ENCODE data around the gene HOXC5. TPM values are rescaled to one million over a fixed set of nuclear protein-coding genes. Genes with fewer than 3 reads are reported as not detected.

HOXC5 gene
- polyA plus RNA-seq, 2 of the 4 experiments (the other 2 are of a cell fraction): 0.41 to 0.98 TPM

DNA sequence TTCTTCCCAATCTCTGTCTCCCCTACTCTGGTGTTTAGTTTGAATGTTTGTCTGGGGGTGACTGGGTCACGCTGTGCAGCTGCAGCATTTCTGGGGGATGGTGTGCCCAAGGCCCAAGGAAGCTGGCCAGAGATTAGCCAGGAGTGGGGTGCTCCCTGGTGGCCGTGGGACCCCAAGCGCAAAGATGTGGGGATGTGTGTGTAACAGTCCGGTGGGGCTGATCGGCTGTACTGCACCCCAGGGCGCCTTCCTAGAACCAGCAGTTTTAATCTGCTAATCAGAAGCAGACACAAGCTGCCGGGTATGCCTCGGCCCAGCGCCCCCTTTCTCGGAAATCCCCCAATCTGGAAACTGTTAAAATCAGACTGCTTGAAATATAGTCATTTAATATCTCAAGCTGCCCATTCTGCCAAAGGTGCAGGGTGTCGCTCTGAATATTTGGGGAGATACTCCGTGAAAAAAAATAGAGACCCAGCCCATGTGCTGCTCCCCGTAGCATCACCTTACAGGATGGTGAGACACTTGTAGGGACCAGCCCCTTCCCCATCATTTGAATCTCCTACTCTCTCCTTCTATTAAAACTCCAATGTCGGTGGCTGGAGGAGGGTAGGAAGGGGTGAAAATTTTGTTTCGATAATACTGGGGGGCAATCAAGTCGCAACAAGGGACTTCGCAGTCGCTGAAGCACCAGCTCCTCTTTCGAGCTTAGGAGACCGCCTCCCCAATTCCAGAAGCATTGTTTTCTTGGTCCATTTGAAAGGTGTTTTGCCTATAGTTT, 28.6 kb upstream of the HOXC5 start:
- no peak overlapping the region for H3K4me3 ChIP-seq
- FAIRE-seq (no peak), ATAC-seq (no peak), DNase-seq (ENCODE audit: low read depth in 1 of 2, low spot score in 1 of 2) (no peak)
- peaks cover 9% of the 10 kb centered on the region for H3K4me1 ChIP-seq
- WGBS (ENCODE audit: missing lambda C conversion rate): 75% methylated on average over 20 of the region's 20 CpGs
- TF ChIP-seq SMC3 (IDR thresholded peaks at IDR 0.05) (peak; percentile 35; the same call in 2 of the 3 replicates), MYC (IDR thresholded peaks at IDR 0.05; ENCODE audit: borderline replicate concordance, low read length) (no peak), CHD2 (IDR thresholded peaks at IDR 0.05; ENCODE audit: low read length, partially characterized antibody) (no peak), KDM1A (IDR thresholded peaks at IDR 0.05; ENCODE audit: low read depth) (no peak), RAD21 (conservative IDR thresholded peaks at IDR 0.05 in 1 of 2, IDR thresholded peaks at IDR 0.05 in 1 of 2) (peak; percentile 38 to 53; a peak in 4 of 5 replicates), HOXB5 (CRISPR knock-in tag; IDR thresholded peaks at IDR 0.05) (no peak), MAFK (IDR thresholded peaks at IDR 0.05; ENCODE audit: partially characterized antibody) (no peak), ZC3H11A (IDR thresholded peaks at IDR 0.05) (no peak)
- TF ChIP-seq, protein P1, sequence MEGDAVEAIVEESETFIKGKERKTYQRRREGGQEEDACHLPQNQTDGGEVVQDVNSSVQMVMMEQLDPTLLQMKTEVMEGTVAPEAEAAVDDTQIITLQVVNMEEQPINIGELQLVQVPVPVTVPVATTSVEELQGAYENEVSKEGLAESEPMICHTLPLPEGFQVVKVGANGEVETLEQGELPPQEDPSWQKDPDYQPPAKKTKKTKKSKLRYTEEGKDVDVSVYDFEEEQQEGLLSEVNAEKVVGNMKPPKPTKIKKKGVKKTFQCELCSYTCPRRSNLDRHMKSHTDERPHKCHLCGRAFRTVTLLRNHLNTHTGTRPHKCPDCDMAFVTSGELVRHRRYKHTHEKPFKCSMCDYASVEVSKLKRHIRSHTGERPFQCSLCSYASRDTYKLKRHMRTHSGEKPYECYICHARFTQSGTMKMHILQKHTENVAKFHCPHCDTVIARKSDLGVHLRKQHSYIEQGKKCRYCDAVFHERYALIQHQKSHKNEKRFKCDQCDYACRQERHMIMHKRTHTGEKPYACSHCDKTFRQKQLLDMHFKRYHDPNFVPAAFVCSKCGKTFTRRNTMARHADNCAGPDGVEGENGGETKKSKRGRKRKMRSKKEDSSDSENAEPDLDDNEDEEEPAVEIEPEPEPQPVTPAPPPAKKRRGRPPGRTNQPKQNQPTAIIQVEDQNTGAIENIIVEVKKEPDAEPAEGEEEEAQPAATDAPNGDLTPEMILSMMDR (IDR thresholded peaks at IDR 0.05): 0 out of 3 replicates have a peak, but pooled peaks have one; percentile 7
- POLR2A ChIA-PET: no interaction called here
- no peaks in the 10 kb centered on the region for H3K9me3 ChIP-seq
- CTCF ChIA-PET: interaction anchor here (0.6 to 28.7 kb wide), 11 partner anchors 9 to 245 kb away, joined by 3 to 1074 read pairs (median 45); partner anchors contain the start of genes HOXC10, HOXC5, HOXC6 and SMUG1
- no peak overlapping the region for H3K4me2 ChIP-seq
- H3K27ac ChIP-seq: no peak overlapping the region

DNA sequence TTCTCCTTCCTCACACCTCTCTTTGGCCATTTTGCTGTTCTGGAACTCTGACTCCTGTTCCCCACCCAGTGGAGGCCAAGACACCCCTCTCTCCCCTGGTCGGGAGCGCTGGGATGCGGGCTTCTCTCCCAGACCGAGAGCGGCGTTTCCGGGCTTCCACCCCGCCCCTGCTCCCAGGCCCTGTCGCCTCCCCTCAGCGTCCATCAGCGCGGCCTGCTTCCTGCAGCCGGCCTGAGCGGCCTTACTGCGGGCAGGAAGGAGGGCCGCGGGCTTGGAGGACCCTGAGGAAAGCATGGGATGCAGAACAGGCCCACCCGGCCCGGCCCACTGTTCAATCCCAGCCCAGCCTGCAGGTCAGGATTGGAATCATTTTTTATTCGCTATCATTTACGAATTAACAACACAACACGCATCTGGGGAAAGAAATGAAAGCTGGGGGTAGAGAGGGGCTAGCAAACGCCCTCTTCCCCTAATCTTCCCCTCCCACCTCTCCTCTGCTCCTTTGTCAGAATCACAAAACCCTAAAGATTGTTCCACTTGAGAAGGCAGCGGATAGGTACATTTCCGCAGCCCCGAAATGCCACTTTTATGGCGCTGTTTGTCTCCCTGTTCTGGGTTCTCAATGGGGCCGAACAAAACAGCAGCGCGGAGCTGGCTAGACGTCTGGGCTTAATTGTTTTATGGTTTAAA, 27.9 kb upstream of the HOXC5 start:
- CTCF ChIA-PET: interaction anchor here (0.6 to 28.7 kb wide), 18 partner anchors 10 to 339 kb away, joined by 3 to 1074 read pairs (median 6); partner anchors contain the start of genes HOXC10, HOXC4, HOXC5 and HOXC6
- Histone ChIP-seq H3K4me2 (no peak overlapping the region), H3K27ac (no peak overlapping the region), H3K4me1 (peaks cover 15% of the 10 kb centered on the region), H3K9me3 (no peaks in the 10 kb centered on the region), H3K4me3 (no peak overlapping the region)
- 86% methylated on average over 29 of the region's 31 CpGs for WGBS (ENCODE audit: missing lambda C conversion rate)
- no peak for ATAC-seq
- POLR2A ChIA-PET: interaction anchor here (0.7 kb wide), 1 partner anchor 12 kb away, joined by 4 read pairs; no protein-coding TSS in a partner anchor
- TF ChIP-seq NPAS2 (CRISPR knock-in tag; IDR thresholded peaks at IDR 0.05; ENCODE audit: borderline replicate concordance): no peak
- TF ChIP-seq, protein P2, sequence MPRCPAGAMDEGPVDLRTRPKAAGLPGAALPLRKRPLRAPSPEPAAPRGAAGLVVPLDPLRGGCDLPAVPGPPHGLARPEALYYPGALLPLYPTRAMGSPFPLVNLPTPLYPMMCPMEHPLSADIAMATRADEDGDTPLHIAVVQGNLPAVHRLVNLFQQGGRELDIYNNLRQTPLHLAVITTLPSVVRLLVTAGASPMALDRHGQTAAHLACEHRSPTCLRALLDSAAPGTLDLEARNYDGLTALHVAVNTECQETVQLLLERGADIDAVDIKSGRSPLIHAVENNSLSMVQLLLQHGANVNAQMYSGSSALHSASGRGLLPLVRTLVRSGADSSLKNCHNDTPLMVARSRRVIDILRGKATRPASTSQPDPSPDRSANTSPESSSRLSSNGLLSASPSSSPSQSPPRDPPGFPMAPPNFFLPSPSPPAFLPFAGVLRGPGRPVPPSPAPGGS (IDR thresholded peaks at IDR 0.05): no peak
- FAIRE-seq: no peak
- DNase-seq (ENCODE audit: low read depth in 1 of 2, low spot score in 1 of 2): no peak

DNA sequence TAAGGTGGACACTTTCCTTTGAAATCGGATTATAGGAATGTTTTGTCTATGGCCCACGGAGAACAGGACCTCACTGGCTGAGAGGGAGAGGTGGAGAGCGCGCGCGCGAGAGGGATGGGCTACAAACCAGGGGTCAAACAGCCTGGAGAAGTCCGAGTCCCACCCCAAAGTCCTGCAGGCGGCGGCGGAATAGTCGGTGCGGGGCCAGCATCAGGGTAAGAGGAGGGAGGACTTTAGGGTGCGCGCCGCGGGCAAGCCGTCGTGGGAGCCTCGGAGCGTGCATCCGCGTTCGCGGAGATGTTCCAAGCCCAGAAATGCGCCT, 27.4 kb upstream of the HOXC5 start:
- H3K4me1 ChIP-seq: peaks cover 20% of the 10 kb centered on the region
- H3K27ac ChIP-seq: no peak overlapping the region
- H3K4me3 ChIP-seq: no peak overlapping the region
- CTCF ChIA-PET: interaction anchor here (0.6 to 28.7 kb wide), 40 partner anchors 8 to 365 kb away, joined by 3 to 1074 read pairs (median 4); partner anchors contain the start of genes HOXC10, HOXC12, HOXC4 and HOXC5
- no peaks in the 10 kb centered on the region for H3K9me3 ChIP-seq
- 38% methylated on average over 26 of the region's 26 CpGs for WGBS (ENCODE audit: missing lambda C conversion rate)
- DNase-seq (ENCODE audit: low read depth in 1 of 2, low spot score in 1 of 2) (no peak), ATAC-seq (no peak), FAIRE-seq (no peak)
- TF ChIP-seq CBX2 (IDR thresholded peaks at IDR 0.05; ENCODE audit: borderline replicate concordance, low read depth): no peak
- no peak for TF ChIP-seq POLR2AphosphoS2 (conservative IDR thresholded peaks at IDR 0.05; ENCODE audit: low read length)
- no peak for TF ChIP-seq FOXS1 (CRISPR knock-in tag; IDR thresholded peaks at IDR 0.05)
- no peak for TF ChIP-seq RFX5 (IDR thresholded peaks at IDR 0.05)
- no peak for TF ChIP-seq EHMT2 (IDR thresholded peaks at IDR 0.05; ENCODE audit: low read depth)
- TF ChIP-seq BHLHE40 (IDR thresholded peaks at IDR 0.05; ENCODE audit: low read depth, low read length): no peak
- TF ChIP-seq EHF (CRISPR knock-in tag; IDR thresholded peaks at IDR 0.05): no peak
- no peak for TF ChIP-seq CBX8 (IDR thresholded peaks at IDR 0.05)
- no peak for TF ChIP-seq POLR2A (IDR thresholded peaks at IDR 0.05; ENCODE audit: low read length)
- TF ChIP-seq MYC (IDR thresholded peaks at IDR 0.05; ENCODE audit: borderline replicate concordance, low read length): no peak
- TF ChIP-seq, protein P3, sequence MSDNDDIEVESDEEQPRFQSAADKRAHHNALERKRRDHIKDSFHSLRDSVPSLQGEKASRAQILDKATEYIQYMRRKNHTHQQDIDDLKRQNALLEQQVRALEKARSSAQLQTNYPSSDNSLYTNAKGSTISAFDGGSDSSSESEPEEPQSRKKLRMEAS (IDR thresholded peaks at IDR 0.05): no peak
- no peak for TF ChIP-seq NFE2L2 (conservative IDR thresholded peaks at IDR 0.05; ENCODE audit: low read length)
- TF ChIP-seq, protein P4, sequence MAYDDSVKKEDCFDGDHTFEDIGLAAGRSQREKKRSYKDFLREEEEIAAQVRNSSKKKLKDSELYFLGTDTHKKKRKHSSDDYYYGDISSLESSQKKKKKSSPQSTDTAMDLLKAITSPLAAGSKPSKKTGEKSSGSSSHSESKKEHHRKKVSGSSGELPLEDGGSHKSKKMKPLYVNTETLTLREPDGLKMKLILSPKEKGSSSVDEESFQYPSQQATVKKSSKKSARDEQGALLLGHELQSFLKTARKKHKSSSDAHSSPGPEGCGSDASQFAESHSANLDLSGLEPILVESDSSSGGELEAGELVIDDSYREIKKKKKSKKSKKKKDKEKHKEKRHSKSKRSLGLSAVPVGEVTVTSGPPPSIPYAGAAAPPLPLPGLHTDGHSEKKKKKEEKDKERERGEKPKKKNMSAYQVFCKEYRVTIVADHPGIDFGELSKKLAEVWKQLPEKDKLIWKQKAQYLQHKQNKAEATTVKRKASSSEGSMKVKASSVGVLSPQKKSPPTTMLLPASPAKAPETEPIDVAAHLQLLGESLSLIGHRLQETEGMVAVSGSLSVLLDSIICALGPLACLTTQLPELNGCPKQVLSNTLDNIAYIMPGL (CRISPR knock-in tag; IDR thresholded peaks at IDR 0.05; ENCODE audit: borderline replicate concordance): no peak
- POLR2A ChIA-PET: interaction anchor here (0.6 to 1.0 kb wide), 4 partner anchors 11 to 196 kb away, joined by 3 to 6 read pairs (median 4); no protein-coding TSS in a partner anchor
- H3K4me2 ChIP-seq: peak overlapping the region; percentile 60; the same call in 2 of the 3 replicates
